Colonic mucosa (tissue), 4 donors: ENCODE data around the gene SLC39A8. TPM values are rescaled to one million over a fixed set of nuclear protein-coding genes. Genes with fewer than 3 reads are reported as not detected.
"Not testable (repeated sequence)": the region's sequence is repeated elsewhere in the genome, so short reads cannot be mapped to it uniquely, and the experiment has no call there.

Source experiments
- DNase-seq: peaks from one replicate; pipeline ENCODE4 v3.0.0-alpha.2; 2020
- H3K27ac ChIP-seq: fragments of 200-600 bp; one replicate; pipeline ENCODE4 v1.8.0; 2021
- H3K27me3 ChIP-seq: fragments of 200-600 bp; one replicate; pipeline ENCODE4 v1.8.0; 2021
- H3K36me3 ChIP-seq: fragments of 200-600 bp; one replicate; pipeline ENCODE4 v1.8.0; 2021
- H3K4me1 ChIP-seq: fragments of 200-600 bp; one replicate; pipeline ENCODE4 v1.8.0; 2021; ENCODE audit warnings: mild to moderate bottlenecking
- H3K4me3 ChIP-seq: fragments of 200-600 bp; one replicate; pipeline ENCODE4 v1.8.0; 2021
- H3K9ac ChIP-seq, 2 donors: one replicate each; pipeline ENCODE4 v1.7.0; 2013; ENCODE audit warnings: control low read depth in 2 of 2, low read depth in 2 of 2, low read length in 2 of 2
- H3K9me3 ChIP-seq: fragments of 200-600 bp; one replicate; pipeline ENCODE4 v1.8.0; 2021
- CTCF ChIP-seq: fragments of 200-600 bp; IDR thresholded peaks from one replicate; pipeline ENCODE4 v1.8.0; 2022; ENCODE audit warnings: antibody characterized with exemption, mild to moderate bottlenecking
- intact Hi-C: fragments of 100-400 bp; cut with DNase I; formaldehyde crosslinking; loops from one replicate; pipeline ENCODE4 v1.14.1; 2022
- total RNA-seq, 2 donors: library from RNA; stranded (reverse); fragmentation: NEBNext Ultra II Directional in 1 of 2; extraction: Animal tissue kit (Norgen Biotek cat#: 25700) in 1 of 2; gene quantifications; one replicate each; pipeline ENCODE4 v1.2.1, GENCODE V29; 2021
- donor health status: healthy.
- donor health status: DM: no; HTN: no; CAD: no.
- donor health status: DM: no; HTN: no; CAD: no.

The SLC39A8 gene
- total RNA-seq, 2 donors from 2014 or later = 75.4 to 104 TPM

GRCh38 chr4:102250341-102250740 is 94.9 kb downstream of the SLC39A8 start:
- H3K36me3 ChIP-seq = no peaks in the 10 kb centered on the region
- H3K9ac ChIP-seq = no peak overlapping the region
- no peaks in the 10 kb centered on the region for H3K27me3 ChIP-seq
- H3K4me1 ChIP-seq = no peaks in the 10 kb centered on the region
- DNase-seq = no peak
- H3K9me3 ChIP-seq = no peaks in the 10 kb centered on the region
- H3K27ac ChIP-seq = no peak overlapping the region
- H3K4me3 ChIP-seq = no peak overlapping the region
- intact Hi-C loops = loop anchor here (10.0 kb wide), 1 partner anchor 184 kb away; no protein-coding TSS in a partner anchor
- no peak for TF ChIP-seq CTCF

- H3K27ac ChIP-seq = no peak overlapping the region
- no peaks in the 10 kb centered on the region for H3K4me1 ChIP-seq
- no peaks in the 10 kb centered on the region for H3K27me3 ChIP-seq
- H3K36me3 ChIP-seq = no peaks in the 10 kb centered on the region
- DNase-seq = no peak
- no peaks in the 10 kb centered on the region for H3K9me3 ChIP-seq
- intact Hi-C loops = no loop called here
- H3K4me3 ChIP-seq = no peak overlapping the region
- no peak for TF ChIP-seq CTCF
- no peak overlapping the region for H3K9ac ChIP-seq
Measured at GRCh38 chr4:102247041-102247440, 98.2 kb downstream of the SLC39A8 start.

GRCh38 chr4:102246416-102246815 is 98.9 kb downstream of the SLC39A8 start:
- no peak overlapping the region for H3K4me3 ChIP-seq
- intact Hi-C loops = no loop called here
- no peaks in the 10 kb centered on the region for H3K36me3 ChIP-seq
- no peak overlapping the region for H3K27ac ChIP-seq
- no peaks in the 10 kb centered on the region for H3K4me1 ChIP-seq
- no peak overlapping the region for H3K9ac ChIP-seq
- TF ChIP-seq CTCF = no peak
- no peak for DNase-seq
- no peaks in the 10 kb centered on the region for H3K27me3 ChIP-seq
- H3K9me3 ChIP-seq = no peaks in the 10 kb centered on the region

GRCh38 chr4:102244878-102245535 is 100.3 kb downstream of the SLC39A8 start:
- H3K4me3 ChIP-seq = no peak overlapping the region
- no peak for DNase-seq
- no peaks in the 10 kb centered on the region for H3K9me3 ChIP-seq
- intact Hi-C loops = no loop called here
- no peaks in the 10 kb centered on the region for H3K36me3 ChIP-seq
- H3K27ac ChIP-seq = no peak overlapping the region
- no peaks in the 10 kb centered on the region for H3K27me3 ChIP-seq
- no peak for TF ChIP-seq CTCF
- no peak overlapping the region for H3K9ac ChIP-seq
- H3K4me1 ChIP-seq = no peaks in the 10 kb centered on the region

- H3K4me3 ChIP-seq, DNase-seq, H3K27me3 ChIP-seq, H3K9me3 ChIP-seq, intact Hi-C loops, H3K9ac ChIP-seq, H3K27ac ChIP-seq, H3K36me3 ChIP-seq, H3K4me1 ChIP-seq: not testable (repeated sequence)
Measured at GRCh38 chr4:102243296-102243695, 102.0 kb downstream of the SLC39A8 start.

- no peak overlapping the region for H3K27ac ChIP-seq
- no peak overlapping the region for H3K9ac ChIP-seq
- no peaks in the 10 kb centered on the region for H3K4me1 ChIP-seq
- H3K36me3 ChIP-seq = no peaks in the 10 kb centered on the region
- no peak for TF ChIP-seq CTCF
- H3K9me3 ChIP-seq = no peaks in the 10 kb centered on the region
- DNase-seq = no peak
- H3K4me3 ChIP-seq = no peak overlapping the region
- no peaks in the 10 kb centered on the region for H3K27me3 ChIP-seq
- intact Hi-C loops = no loop called here
Measured at GRCh38 chr4:102234243-102234838, 110.9 kb downstream of the SLC39A8 start.
